IPS-11a (cell line): ENCODE results near the gene HDGF.

Experiments used
- H3K4me3 ChIP-seq: one replicate; pipeline ENCODE4 v1.5.1; 2013; ENCODE audit warnings: low read depth, low read length, control low read depth

HDGF gene

DNA sequence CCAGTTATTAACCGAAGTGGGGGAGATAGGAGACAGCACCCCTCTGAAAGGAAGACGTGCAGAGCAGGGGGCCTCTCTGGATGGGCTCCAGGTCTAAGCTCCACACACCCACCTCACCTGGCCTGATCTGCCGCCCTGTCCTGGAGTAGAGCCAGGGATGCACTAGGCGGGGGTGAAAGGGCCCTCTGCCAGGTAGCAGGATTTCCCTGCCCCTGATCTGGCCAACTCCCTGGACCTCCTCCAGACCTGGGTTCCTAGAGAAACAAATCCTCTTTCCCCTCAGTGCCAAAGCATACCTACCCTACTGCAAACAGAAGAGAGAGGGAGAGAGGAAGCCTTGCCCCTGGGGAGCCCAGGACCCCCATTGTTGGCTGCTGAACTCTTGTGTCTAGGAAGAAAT, 48.1 kb downstream of the HDGF start:
- no peak overlapping the region for H3K4me3 ChIP-seq

DNA sequence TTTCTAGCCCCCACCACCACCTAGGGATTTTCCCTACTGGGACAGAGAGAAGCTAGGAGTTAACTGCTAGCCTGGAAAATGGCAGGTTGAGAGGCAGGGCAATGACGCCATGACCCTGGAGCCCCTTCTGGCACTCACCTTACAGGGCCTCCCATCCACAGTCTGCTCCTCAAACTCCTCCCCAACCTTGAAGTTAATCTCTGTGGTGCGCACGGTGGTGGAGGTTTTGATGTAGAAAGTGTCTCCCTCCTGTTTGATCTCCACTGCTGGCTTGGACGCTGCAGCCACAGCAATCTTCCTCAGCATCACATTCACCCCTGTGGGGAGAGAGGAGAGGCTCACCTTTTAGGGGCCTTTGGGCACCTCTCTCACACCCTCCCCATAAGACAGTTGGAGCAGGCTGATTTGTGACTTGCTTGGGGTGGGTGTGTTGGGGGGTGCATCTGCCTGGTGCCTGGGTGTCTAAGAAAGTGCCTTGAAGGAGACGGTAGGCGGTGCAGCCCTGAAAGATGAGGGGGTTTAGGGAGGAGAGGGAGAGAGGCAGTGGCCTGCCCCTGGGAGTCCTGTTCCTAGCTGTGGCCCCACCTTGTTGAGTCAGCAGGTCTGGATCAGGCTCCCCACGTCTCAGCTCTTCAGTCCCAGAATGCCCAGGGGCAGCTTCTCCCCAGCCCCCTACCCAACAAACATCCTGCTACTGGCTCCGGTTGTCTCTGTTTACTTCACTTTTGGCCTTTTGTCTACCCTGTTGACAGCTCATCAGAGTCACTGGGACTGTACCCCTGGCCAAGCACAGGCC, 50.5 kb downstream of the HDGF start:
- no peak overlapping the region for H3K4me3 ChIP-seq

DNA sequence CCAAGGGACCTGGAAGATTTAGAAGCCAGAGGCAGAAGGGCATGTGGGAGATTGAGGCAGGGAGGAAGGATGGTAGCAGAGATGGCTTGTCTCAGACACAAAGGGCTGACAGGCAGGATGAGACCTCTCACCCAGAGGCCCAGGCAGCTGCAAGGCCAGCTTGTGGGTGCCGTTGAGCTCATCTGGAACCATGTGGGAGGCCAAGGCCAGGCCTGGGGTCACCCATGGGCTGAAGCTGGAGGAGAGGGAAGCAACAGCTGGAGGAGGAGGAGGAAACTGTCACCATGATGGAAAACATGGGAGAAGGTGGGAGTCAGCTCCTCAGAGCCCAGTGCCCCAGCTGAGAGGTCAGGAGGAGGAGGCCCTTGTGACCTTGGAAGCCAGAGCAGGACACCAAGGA, 52.5 kb downstream of the HDGF start:
- no peak overlapping the region for H3K4me3 ChIP-seq

DNA sequence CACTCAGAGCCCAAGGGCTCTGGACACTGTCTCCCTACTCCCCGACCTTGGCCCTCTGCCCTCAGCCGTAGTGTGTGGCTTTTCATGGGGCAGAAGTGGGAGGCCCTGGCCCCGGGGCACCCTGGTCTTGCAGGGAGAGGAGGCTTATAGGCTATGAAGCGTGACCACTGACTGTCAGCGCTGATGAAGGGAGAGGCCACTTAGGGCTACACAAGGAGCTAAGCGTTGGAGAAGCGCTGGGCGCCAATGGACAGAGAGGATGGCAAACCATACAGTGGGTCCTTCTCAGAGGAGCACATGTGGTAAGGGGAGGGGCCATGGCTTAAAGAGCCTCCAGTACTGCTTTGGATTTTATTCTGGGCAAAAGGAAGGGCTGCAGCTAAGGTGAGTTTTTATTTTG, 54.0 kb downstream of the HDGF start:
- H3K4me3 ChIP-seq = no peak overlapping the region

DNA sequence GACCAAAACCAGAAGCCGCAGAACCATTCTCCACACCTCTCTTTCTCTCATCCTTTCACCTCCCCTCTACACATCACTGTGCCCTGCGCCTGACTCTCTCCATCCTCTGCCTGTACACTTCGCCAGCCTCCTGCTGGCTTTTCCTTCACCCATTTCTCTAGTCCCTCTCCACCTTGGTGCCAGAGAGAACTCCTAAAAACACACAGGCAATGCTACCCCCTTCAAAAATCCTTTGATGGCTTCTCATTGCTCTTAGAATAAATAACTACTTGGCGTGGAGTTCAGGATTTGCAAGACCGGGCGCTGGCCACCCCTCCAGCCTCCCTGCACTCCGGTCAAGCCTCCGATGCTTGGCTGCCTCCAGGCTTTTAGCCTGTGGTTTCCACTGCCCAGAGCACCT, 54.7 kb downstream of the HDGF start:
- H3K4me3 ChIP-seq = no peak overlapping the region

DNA sequence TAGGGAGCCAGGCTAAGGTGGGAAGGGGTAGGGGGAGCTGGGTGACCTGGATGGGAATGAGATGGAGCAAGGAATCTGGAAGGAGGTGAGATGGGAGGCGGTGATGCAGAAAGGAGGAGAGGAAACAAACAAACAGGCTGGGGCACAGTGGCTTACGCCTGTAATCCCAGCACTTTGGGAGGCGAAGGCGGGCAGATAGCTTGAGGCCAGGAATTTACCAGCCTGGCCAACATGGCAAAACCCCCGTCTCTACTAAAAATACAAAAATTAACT, 56.8 kb downstream of the HDGF start:
- no peak overlapping the region for H3K4me3 ChIP-seq

DNA sequence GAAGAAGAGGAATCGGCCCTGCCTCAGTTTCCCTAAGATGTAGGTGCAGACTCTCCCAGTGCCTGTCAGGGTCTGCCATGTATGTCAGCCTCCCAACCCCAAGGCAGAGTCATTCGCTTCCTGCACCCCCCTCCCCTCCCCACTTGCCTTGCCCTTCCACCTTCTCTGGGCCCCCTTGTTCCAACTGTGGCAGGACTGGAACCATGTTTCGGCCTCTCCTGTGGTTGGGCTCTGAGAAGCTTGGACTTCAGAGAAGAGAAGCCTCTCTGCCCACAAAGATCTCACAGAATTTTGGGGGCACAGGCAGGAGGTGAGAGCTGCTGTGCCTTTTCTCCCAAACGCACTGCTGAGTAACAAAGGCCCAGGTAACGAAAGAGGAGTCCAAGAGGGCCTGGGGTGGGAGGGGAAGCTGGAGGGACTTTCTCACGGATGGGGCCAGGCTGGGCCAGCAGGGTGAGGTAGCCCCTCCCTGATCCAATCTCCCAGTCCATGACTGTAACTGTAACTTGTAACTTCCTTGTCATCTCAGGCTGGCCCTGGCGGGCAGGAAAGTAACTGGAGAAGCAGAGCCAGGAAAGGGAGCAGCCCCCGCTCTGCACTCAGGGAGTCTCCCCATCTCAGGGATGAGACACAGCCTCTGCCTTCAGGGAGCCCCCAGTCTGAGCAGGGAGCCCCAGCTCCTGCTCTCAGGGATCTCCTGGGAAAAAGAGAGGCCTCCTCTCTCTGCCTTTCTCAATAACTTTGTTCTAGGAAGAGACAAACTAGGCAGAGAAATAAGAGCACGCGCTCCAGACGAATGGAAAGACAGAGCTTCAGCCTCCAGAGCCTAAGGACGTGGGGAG, 57.4 kb downstream of the HDGF start:
- H3K4me3 ChIP-seq = no peak overlapping the region

DNA sequence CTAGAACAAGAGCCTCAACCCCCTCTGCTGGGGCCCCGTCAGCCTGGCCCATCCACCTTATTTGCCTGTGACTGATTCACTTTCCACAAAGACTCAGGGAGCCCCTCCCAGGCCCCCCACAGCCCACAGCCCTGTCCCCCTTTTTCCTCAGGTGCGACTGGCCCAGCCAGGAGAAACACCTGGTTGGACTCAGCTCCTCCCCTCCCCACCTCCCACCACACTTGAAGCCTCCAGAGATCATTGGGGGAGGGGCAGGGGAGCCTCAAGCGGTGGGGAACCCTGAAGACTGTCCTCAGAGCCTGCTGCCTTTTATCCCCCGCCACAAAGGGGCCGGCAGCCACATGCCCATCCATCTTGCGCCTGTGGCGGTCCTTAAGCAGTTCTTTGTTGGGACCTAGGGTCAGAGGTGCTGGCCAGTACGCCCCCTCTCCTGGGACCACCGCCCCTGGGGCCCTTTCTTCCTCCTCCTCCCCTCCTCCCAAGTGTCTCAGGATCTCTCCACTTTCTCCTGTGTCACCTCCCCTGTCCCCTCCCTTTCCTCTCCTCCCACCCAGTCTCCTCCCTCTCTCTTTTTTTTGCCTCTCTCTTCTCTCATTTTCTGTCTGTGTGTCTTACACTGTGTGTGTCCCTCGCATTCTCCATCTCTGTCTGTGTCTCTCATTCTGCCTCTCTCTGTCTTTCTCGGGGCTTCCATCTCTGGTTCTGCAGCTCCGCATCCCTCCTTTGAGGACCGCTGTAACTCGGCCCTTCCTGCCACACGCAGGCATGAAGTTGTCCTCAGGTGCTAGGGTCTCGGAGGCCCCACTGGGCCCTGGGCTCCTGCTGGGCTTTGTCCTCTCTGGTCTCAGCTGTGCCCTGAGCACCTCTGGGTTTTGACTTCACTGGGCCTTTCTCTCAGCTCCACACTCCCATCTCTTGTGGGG, 58.3 kb downstream of the HDGF start:
- peak overlapping the region; percentile 20 for H3K4me3 ChIP-seq

DNA sequence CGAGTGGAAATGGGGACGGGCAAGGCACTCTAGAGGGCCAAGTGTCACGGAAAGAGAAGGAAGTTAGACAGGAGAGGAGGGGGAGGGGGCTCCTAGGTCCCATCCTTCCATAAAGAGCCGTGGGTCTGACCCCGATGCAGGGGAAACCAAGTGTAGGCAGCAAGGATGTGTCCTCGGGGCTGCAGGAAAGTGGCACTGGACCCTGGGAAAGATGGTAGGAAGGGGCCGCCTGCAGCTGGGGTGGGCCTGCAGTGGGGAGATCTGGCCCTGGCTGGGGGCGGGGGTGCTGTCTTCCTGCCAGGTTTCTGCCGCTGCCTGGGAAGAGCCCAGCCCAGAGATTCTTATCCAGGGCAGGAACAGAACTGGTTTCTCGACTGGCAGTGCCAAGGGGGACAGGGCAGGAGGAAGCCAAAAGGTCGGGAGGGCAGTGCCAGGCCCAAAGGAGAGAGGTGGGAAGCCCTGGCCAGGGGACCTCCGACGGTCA, 59.0 kb downstream of the HDGF start:
- peak overlapping the region; percentile 20 for H3K4me3 ChIP-seq
